HG03045 (cell line): ENCODE results near the gene AKT3.
"Not testable (repeated sequence)": the region's sequence is repeated elsewhere in the genome, so short reads cannot be mapped to it uniquely, and the experiment has no call there.

Experiments used
- ATAC-seq: cut with Tn5 transposase; IDR thresholded peaks from one replicate; pipeline ENCODE4 v1.9.1; 2021; ENCODE audit warnings: mild to moderate bottlenecking, moderate library complexity; ENCODE audit not compliant: unreplicated experiment

The AKT3 gene

GRCh38 chr1:243842978-243843511 lies 7.0 kb downstream of the AKT3 start:
- no peak for ATAC-seq

GRCh38 chr1:243842161-243842560 lies 7.9 kb downstream of the AKT3 start:
- no peak for ATAC-seq

- no peak for ATAC-seq
Measured at GRCh38 chr1:243841507-243841906, 8.5 kb downstream of the AKT3 start.

GRCh38 chr1:243837907-243838535 lies 12.0 kb downstream of the AKT3 start:
- peak; percentile 46 for ATAC-seq

- no peak for ATAC-seq
Measured at GRCh38 chr1:243834130-243834529, 15.9 kb downstream of the AKT3 start.

GRCh38 chr1:243831463-243831862 lies 18.6 kb downstream of the AKT3 start:
- no peak for ATAC-seq

DNA sequence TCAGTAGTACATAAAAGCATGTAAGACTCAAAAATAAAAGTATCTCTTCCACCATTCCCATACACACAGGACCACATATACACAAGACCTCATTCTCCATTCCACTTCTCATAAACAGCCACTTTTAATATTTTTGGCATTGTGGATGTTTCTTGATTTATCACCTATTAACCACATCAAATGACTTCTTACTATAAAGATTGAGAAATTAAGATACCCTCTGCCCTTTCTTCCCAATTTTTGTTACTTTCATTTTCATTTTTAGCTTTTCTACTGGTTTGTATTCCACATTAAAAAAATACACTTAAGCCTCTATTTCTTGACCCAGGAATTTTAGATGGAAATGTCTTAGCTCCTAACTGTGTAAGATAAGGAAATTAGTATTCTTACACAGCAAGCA lies 22.8 kb downstream of the AKT3 start:
- no peak for ATAC-seq

GRCh38 chr1:243824907-243825306 lies 25.1 kb downstream of the AKT3 start:
- not testable (repeated sequence) for ATAC-seq

- ATAC-seq = no peak
Measured at GRCh38 chr1:243821177-243821680, 28.8 kb downstream of the AKT3 start.

- ATAC-seq = no peak
Measured at GRCh38 chr1:243819438-243819839, 30.6 kb downstream of the AKT3 start.

GRCh38 chr1:243818978-243819377 lies 31.1 kb downstream of the AKT3 start:
- no peak for ATAC-seq

DNA sequence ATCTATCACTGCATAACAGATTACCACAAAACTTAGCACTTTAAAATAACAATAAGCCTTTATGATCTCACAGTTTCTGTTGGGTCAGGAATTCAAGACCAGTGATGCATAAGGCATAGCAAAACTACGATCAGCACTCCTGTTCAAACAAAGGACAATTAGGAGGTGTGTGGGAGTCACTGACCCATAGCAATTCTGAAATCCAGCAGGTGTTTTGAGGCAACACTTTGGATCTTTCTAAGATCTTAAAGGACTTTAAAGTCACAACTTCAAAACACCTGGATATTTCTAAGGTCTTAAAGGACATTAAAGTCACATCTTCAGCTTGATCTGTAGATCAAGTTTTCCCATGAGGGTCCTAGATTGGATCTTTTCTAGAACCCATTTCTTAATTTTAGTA lies 35.3 kb downstream of the AKT3 start:
- no peak for ATAC-seq

GRCh38 chr1:243807346-243807745 lies 42.7 kb downstream of the AKT3 start:
- not testable (repeated sequence) for ATAC-seq

- no peak for ATAC-seq
Measured at GRCh38 chr1:243806310-243806709, 43.7 kb downstream of the AKT3 start.

GRCh38 chr1:243802736-243803135 lies 47.3 kb downstream of the AKT3 start:
- no peak for ATAC-seq

DNA sequence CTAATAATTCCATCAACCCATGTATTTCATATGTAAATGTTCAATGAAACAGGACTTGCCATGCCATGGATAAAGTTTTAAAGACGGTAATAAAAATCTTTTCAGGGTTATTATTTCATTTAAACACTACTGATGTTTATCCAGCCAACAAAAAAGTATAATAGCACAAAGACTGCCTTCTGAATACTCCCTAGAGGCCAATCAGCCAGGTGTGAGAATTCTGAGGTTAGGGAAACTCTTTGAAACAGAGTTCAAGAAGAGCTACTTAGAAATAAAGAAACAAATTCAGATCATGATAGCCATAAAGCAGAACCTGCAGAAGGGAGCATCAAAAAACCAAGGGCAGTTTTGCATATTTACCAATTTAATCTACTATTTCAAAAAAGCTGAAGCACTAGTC lies 48.7 kb downstream of the AKT3 start:
- no peak for ATAC-seq

GRCh38 chr1:243799908-243800307 lies 50.1 kb downstream of the AKT3 start:
- no peak for ATAC-seq

DNA sequence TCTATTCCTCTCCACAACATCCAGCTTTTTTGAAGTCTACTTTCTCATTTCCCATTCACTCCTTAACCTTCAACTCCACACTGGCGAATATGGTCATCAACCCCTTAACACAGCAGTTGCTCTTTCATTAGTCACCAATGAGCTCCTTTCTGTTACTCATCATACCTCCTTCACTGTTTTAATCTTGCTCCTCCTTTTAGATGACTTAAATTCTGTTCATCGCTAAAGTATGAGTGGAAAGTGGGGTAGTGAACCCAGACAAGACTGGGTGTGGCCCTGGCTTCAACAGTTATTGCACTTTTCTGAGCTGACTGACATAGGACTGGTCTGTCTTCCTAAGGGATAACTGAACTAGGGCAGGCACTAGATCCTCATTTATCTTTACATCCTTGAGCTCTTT lies 51.3 kb downstream of the AKT3 start:
- no peak for ATAC-seq

- ATAC-seq = no peak
Measured at GRCh38 chr1:243796016-243796415, 54.0 kb downstream of the AKT3 start.

DNA sequence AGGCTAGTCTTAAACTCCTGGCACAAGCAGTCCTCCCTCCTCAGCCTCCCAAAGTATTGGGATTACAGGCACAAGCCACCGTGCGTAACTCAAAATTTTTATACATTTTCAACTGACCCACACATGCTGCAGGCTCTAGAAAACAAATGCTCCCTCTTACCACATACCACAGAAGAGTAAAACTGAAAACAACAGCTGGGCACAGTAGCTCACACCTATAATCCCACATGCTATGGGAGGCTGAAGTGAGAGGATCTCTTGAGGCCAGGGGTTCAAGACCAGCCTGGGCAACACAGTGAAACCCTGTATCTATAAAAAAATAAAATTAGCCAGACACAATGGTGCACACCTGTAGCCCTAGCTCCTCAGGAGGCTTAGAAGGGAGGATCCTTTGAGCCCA lies 56.7 kb downstream of the AKT3 start:
- no peak for ATAC-seq

- no peak for ATAC-seq
Measured at GRCh38 chr1:243792891-243793290, 57.2 kb downstream of the AKT3 start.

DNA sequence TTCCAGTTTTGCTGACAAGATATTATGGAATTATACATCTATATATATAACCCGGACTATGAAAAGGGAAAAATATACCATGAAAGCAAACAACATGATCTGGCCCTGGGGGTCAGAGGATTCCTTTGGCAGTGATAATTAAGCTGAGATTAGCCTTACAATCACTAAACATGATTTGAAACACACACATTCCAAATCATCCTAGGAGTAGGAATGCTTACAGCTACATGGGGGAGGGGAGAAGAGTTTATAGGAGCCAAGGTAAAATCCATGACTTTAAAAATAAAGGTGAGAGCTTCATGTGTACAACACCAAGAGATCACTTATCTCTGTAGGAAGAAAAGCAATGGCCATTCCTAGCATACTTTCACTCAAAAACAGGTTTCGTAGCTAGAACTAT lies 57.6 kb downstream of the AKT3 start:
- no peak for ATAC-seq
